Endodermal cell (in vitro differentiated cells): Measurements from ENCODE around the gene CHD6. TPM values are rescaled to one million over a fixed set of nuclear protein-coding genes. Genes with fewer than 3 reads are reported as not detected.

ENCODE experiments used
- DNase-seq: peaks from one replicate; pipeline ENCODE4 v3.0.0-alpha.2; 2017
- H3K27ac ChIP-seq: 2 replicates; pipeline ENCODE4 v1.5.1; 2013; ENCODE audit warnings: mild to moderate bottlenecking, low read depth, low read length, moderate library complexity
- H3K27me3 ChIP-seq: 2 replicates; pipeline ENCODE4 v1.6.1; 2013; ENCODE audit warnings: mild to moderate bottlenecking, low read length, moderate library complexity; ENCODE audit not compliant: insufficient read depth, control insufficient read depth, poor library complexity, severe bottlenecking
- H3K36me3 ChIP-seq: 2 replicates; pipeline ENCODE4 v1.7.0; 2013; ENCODE audit warnings: mild to moderate bottlenecking, low read length, moderate library complexity; ENCODE audit not compliant: control insufficient read depth, insufficient read depth
- H3K4me1 ChIP-seq: one replicate; pipeline ENCODE4 v1.7.0; 2013; ENCODE audit warnings: low read length; ENCODE audit not compliant: control insufficient read depth, insufficient read depth
- H3K4me3 ChIP-seq: 2 replicates; pipeline ENCODE4 v1.5.1; 2013; ENCODE audit warnings: mild to moderate bottlenecking, low read length, moderate library complexity
- H3K9ac ChIP-seq: 2 replicates; pipeline ENCODE4 v1.6.1; 2013; ENCODE audit warnings: mild to moderate bottlenecking, low read length, moderate library complexity; ENCODE audit not compliant: poor library complexity, severe bottlenecking; ENCODE audit errors: extremely low read depth
- H3K9me3 ChIP-seq: 2 replicates; pipeline ENCODE4 v1.6.1; 2013; ENCODE audit warnings: mild to moderate bottlenecking, low read length, moderate library complexity; ENCODE audit not compliant: control insufficient read depth
- H3K27ac Mint-ChIP-seq: 2 replicates; pipeline ENCODE4 v1.8.0; 2020; ENCODE audit warnings: mixed read lengths
- H3K27me3 Mint-ChIP-seq: 2 replicates; pipeline ENCODE4 v1.8.0; 2021; ENCODE audit warnings: mild to moderate bottlenecking, mixed read lengths; ENCODE audit not compliant: insufficient read depth
- H3K36me3 Mint-ChIP-seq: 2 replicates; pipeline ENCODE4 v1.8.0; 2020; ENCODE audit warnings: low read depth, mixed read lengths
- H3K4me1 Mint-ChIP-seq: 2 replicates; pipeline ENCODE4 v1.8.0; 2020; ENCODE audit warnings: mixed read lengths
- H3K4me3 Mint-ChIP-seq: 2 replicates; pipeline ENCODE4 v1.8.0; 2020; ENCODE audit warnings: mild to moderate bottlenecking, moderate library complexity, mixed read lengths
- H3K9me3 Mint-ChIP-seq: 2 replicates; pipeline ENCODE4 v1.8.0; 2020; ENCODE audit warnings: mild to moderate bottlenecking, mixed read lengths
- CTCF ChIP-seq: fragments of 200-600 bp; sonication (generic); conservative IDR thresholded peaks from 2 replicates; pipeline ENCODE4 v1.5.0; 2021; ENCODE audit warnings: antibody characterized with exemption, mild to moderate bottlenecking
- WGBS, 2 experiments: methylation state at CpG; one replicate each; pipeline versions ENCODE4 v1.1.5 to v1.1.7; 2013; ENCODE audit warnings: missing lambda C conversion rate in 2 of 2, mixed read lengths in 1 of 2; ENCODE audit not compliant: insufficient coverage in 1 of 2, insufficient read length in 1 of 2; 5-methylcytosine and 5-hydroxymethylcytosine counted together
- total RNA-seq, 2 donors: library from RNA; stranded (reverse); fragmentation: NEBNext Ultra II Directional in 1 of 2; extraction: Animal tissue kit (Norgen Biotek cat#: 25700) in 1 of 2; gene quantifications; 2 replicates in 1 of 2; 3 replicates in 1 of 2; pipeline ENCODE4 v1.2.1, GENCODE V29; 2021

Gene CHD6
- total RNA-seq, 2 donors from 2014 or later = 82.5 to 107 TPM

GRCh38 chr20:41447006-41447405 lies 171.2 kb downstream of the CHD6 start:
- H3K9me3 ChIP-seq = no peaks in the 10 kb centered on the region
- DNase-seq = no peak
- no peak overlapping the region for H3K4me3 ChIP-seq
- H3K4me1 Mint-ChIP-seq = no peaks in the 10 kb centered on the region
- H3K4me3 Mint-ChIP-seq = no peak overlapping the region
- TF ChIP-seq CTCF = no peak
- H3K9ac ChIP-seq = no peak overlapping the region
- WGBS, 2 experiments = 95 to 100% methylated on average over 2 of the region's 2 CpGs
- no peaks in the 10 kb centered on the region for H3K4me1 ChIP-seq
- H3K36me3 ChIP-seq = peaks cover 94% of the 10 kb centered on the region
- H3K27ac ChIP-seq = no peak overlapping the region
- no peaks in the 10 kb centered on the region for H3K27me3 ChIP-seq
- no peak overlapping the region for H3K27ac Mint-ChIP-seq
- H3K36me3 Mint-ChIP-seq = peaks cover 87% of the 10 kb centered on the region
- no peaks in the 10 kb centered on the region for H3K9me3 Mint-ChIP-seq
- H3K27me3 Mint-ChIP-seq = no peaks in the 10 kb centered on the region

- Mint-ChIP-seq H3K27me3 (no peaks in the 10 kb centered on the region), H3K4me1 (no peaks in the 10 kb centered on the region), H3K27ac (no peak overlapping the region), H3K4me3 (no peak overlapping the region), H3K36me3 (peaks cover 86% of the 10 kb centered on the region), H3K9me3 (no peaks in the 10 kb centered on the region)
- no peak for DNase-seq
- Histone ChIP-seq H3K27ac (no peak overlapping the region), H3K9me3 (no peaks in the 10 kb centered on the region), H3K9ac (no peak overlapping the region), H3K4me1 (no peaks in the 10 kb centered on the region), H3K36me3 (peaks cover 88% of the 10 kb centered on the region), H3K4me3 (no peak overlapping the region), H3K27me3 (no peaks in the 10 kb centered on the region)
- no peak for TF ChIP-seq CTCF
- WGBS, 2 experiments = 86 to 96% methylated on average over 3 to 4 of the region's 4 CpGs
Observed at GRCh38 chr20:41446456-41446855, 171.7 kb downstream of the CHD6 start.

- H3K4me3 Mint-ChIP-seq = no peak overlapping the region
- H3K36me3 ChIP-seq = peaks cover 81% of the 10 kb centered on the region
- DNase-seq = no peak
- no peak overlapping the region for H3K4me3 ChIP-seq
- H3K9ac ChIP-seq = no peak overlapping the region
- no peaks in the 10 kb centered on the region for H3K9me3 ChIP-seq
- peaks cover 83% of the 10 kb centered on the region for H3K36me3 Mint-ChIP-seq
- H3K27ac Mint-ChIP-seq = no peak overlapping the region
- no peaks in the 10 kb centered on the region for H3K4me1 ChIP-seq
- no peaks in the 10 kb centered on the region for H3K9me3 Mint-ChIP-seq
- no peak overlapping the region for H3K27ac ChIP-seq
- H3K4me1 Mint-ChIP-seq = no peaks in the 10 kb centered on the region
- H3K27me3 ChIP-seq = no peaks in the 10 kb centered on the region
- TF ChIP-seq CTCF = no peak
- no peaks in the 10 kb centered on the region for H3K27me3 Mint-ChIP-seq
Observed at GRCh38 chr20:41444821-41445220, 173.4 kb downstream of the CHD6 start.
